Measurements from ENCODE around the gene UBD.

UBD gene

DNA sequence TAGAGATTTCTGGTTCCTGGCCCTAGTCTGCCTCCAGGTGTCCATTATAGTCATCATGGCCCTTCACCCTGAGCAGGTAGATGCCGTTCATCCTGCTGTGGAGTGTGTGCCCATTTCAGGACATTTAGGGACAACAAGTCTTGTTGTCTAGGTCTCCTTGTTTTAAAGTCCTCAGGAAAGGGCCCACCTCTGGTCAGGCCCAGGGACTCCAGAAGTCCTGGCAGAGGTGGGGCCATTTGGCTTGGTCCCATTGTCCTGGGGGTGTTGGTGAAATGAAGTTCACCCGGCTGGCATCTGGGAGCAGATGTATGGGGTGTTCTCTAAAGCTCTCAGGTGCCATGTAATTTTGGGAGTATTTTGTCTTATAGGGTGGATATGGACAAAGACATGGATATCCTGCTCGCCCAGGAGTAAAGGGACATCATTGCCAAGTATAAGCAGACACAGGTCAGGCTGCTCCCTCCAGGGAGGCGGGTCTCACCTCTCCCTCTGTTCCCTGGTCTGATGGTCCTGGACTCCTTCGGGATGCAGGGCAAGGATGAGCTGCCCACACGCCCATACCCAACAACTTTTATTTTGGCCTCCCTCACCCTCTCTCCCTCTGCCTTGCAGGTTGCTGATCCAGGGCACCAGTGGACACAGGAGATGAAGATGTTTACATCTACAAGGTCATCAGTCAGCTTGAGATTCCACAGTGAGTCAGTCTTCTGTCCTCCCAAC, 40.1 kb downstream of the UBD start:
- TF ChIP-seq, protein P1, sequence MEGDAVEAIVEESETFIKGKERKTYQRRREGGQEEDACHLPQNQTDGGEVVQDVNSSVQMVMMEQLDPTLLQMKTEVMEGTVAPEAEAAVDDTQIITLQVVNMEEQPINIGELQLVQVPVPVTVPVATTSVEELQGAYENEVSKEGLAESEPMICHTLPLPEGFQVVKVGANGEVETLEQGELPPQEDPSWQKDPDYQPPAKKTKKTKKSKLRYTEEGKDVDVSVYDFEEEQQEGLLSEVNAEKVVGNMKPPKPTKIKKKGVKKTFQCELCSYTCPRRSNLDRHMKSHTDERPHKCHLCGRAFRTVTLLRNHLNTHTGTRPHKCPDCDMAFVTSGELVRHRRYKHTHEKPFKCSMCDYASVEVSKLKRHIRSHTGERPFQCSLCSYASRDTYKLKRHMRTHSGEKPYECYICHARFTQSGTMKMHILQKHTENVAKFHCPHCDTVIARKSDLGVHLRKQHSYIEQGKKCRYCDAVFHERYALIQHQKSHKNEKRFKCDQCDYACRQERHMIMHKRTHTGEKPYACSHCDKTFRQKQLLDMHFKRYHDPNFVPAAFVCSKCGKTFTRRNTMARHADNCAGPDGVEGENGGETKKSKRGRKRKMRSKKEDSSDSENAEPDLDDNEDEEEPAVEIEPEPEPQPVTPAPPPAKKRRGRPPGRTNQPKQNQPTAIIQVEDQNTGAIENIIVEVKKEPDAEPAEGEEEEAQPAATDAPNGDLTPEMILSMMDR (IDR thresholded peaks at IDR 0.05; ENCODE audit: control insufficient read depth, extremely low read depth, insufficient read depth), result no peak
- no peak for DNase-seq (ENCODE audit: low read depth)
- H3K4me3 ChIP-seq (ENCODE audit: low read depth, low read length), result no peak overlapping the region

DNA sequence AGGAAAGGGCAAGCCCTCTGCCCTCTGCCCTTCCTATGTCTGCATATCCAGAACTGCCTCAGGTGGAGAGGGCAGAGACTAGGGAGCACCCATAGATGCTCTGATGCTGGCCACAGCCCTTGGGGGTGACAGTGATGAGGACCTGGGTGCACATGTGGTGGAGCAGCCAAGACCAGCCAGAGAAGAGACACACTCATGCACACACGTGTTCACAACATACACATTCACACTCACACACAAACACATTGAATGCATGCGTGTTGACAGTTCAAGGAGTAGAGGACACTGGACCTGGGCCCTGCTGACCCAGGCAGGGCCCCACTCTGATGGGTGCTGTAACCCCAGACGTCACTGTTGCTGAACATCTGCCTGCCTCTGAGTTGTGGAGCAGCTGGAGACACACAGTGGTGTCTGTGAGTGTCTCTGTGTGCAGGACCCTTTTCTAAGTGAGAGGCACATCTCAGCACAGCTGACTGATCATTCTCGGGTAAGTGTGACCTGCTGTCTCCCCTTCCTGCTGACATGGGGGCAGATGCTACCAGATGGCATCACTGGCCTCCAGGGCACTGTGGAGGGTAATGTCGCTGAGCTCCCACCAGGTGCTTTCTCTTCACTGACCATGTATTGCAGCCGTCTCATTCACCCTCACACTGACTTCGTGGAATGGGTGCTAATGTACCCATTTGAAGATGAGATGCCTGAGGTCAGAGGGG, 41.6 kb downstream of the UBD start:
- TF ChIP-seq, protein P1 (IDR thresholded peaks at IDR 0.05; ENCODE audit: control insufficient read depth, extremely low read depth, insufficient read depth), result no peak
- no peak for DNase-seq (ENCODE audit: low read depth)
- H3K4me3 ChIP-seq (ENCODE audit: low read depth, low read length), result no peak overlapping the region

DNA sequence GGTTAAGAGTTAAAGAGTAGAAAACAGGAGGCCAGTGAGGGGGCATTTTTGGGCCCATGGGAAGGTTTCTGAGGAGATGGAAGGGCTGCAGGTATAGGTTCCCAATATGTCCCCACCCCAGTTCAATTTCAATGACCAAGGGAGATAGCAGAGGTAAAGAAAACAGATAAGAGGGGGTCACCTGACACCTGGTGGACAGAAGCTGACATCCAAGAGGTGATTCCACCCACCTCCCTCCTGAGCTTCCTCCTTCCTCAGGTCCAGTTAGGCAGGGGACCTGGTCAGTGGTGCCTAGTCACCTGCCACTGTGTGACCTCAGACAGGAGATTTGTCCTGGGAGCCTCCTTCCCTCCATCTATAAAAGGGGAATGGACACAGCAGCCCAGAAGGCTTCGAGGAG, 42.3 kb downstream of the UBD start:
- DNase-seq (ENCODE audit: low read depth), result no peak
- TF ChIP-seq, protein P1 (IDR thresholded peaks at IDR 0.05; ENCODE audit: control insufficient read depth, extremely low read depth, insufficient read depth), result no peak

DNA sequence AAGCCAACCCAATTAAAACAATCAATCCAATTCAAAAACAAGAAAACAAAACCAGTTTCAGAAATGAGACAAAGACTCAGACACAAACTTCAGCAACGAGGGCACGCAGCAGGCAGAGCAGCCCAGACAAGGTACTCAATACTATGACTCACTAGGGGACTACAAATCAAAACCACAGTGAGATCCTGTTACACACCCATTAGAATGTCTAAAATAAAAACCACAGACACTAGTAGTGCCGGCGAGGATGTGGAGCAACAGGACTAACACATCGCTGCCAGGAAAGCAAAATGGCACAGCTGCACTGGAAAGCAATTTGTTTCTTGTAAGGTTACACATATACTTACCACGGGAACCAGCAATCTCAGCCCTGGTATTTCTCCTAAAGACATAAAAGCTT, 43.4 kb downstream of the UBD start:
- TF ChIP-seq, protein P1 (IDR thresholded peaks at IDR 0.05; ENCODE audit: control insufficient read depth, extremely low read depth, insufficient read depth), result no peak
- H3K4me3 ChIP-seq (ENCODE audit: low read depth, low read length), result no peak overlapping the region
- DNase-seq (ENCODE audit: low read depth), result no peak

More for the DNA sequence above, 42.3 kb downstream of the UBD start:
- no peak overlapping the region for H3K4me3 ChIP-seq (ENCODE audit: low read depth, low read length)

GRCh38 chr6:29510746-29511300, 48.7 kb downstream of the UBD start:
- TF ChIP-seq, protein P1 (IDR thresholded peaks at IDR 0.05; ENCODE audit: control insufficient read depth, extremely low read depth, insufficient read depth), result no peak
- H3K4me3 ChIP-seq (ENCODE audit: low read depth, low read length), result no peak overlapping the region
- DNase-seq (ENCODE audit: low read depth), result no peak

- TF ChIP-seq, protein P1 (IDR thresholded peaks at IDR 0.05; ENCODE audit: control insufficient read depth, extremely low read depth, insufficient read depth), result no peak
- DNase-seq (ENCODE audit: low read depth), result no peak
- H3K4me3 ChIP-seq (ENCODE audit: low read depth, low read length), result no peak overlapping the region
These were observed 49.3 kb downstream of the UBD start for GRCh38 chr6:29510202-29510601.
